GM21723 (cell line): ENCODE data around the gene ASMTL.

Experiments used
- ATAC-seq: cut with Tn5 transposase; IDR thresholded peaks from one replicate; pipeline ENCODE4 v1.9.1; 2021; ENCODE audit warnings: mild to moderate bottlenecking, moderate library complexity; ENCODE audit not compliant: unreplicated experiment

The ASMTL gene

DNA sequence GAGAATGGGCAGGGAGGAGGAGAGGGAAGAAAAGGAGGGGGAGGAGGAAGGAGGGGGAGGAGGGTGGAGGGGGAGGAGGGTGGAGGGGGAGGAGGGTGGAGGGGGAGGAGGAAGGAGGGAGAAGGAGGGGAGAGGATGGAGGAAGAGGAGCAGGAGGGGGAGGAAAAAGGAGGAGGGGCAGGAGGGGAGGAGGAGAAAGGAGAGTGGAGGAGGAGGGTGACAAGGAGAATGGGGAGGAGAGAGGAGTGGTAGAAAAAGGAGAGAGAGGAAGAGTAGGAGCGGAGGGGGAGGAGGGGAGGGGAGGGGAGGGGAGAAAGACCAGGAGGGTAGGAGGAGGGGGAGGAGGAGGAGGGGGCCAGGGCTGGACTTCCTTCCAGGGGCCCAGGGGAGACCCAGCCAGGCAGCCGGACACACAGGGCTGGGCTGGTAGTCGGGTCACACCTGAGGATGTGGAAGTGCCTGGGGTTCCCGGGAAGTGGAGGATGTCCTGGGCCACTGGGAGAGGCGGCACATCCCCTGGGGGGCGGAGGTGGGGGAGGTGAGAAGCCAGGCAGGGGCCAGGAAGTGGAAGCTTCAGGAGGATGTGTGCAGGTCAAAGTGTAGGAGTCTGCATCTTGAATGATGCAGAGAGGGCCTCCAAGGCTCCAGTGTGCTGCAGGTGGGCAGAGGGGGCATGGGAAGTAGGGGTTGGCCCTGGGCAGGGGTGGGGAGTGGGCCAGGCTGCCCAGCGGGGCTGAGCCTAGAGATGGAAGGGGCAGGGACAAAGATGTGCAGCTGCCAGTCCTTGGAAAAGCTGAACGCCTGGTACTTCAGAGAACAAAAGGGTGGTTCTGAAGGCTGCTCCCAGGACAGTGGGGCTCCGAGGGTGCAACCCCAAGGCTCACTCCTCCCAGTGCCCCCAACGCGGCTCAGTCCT lies 97.3 kb downstream of the ASMTL start:
- ATAC-seq: no peak

DNA sequence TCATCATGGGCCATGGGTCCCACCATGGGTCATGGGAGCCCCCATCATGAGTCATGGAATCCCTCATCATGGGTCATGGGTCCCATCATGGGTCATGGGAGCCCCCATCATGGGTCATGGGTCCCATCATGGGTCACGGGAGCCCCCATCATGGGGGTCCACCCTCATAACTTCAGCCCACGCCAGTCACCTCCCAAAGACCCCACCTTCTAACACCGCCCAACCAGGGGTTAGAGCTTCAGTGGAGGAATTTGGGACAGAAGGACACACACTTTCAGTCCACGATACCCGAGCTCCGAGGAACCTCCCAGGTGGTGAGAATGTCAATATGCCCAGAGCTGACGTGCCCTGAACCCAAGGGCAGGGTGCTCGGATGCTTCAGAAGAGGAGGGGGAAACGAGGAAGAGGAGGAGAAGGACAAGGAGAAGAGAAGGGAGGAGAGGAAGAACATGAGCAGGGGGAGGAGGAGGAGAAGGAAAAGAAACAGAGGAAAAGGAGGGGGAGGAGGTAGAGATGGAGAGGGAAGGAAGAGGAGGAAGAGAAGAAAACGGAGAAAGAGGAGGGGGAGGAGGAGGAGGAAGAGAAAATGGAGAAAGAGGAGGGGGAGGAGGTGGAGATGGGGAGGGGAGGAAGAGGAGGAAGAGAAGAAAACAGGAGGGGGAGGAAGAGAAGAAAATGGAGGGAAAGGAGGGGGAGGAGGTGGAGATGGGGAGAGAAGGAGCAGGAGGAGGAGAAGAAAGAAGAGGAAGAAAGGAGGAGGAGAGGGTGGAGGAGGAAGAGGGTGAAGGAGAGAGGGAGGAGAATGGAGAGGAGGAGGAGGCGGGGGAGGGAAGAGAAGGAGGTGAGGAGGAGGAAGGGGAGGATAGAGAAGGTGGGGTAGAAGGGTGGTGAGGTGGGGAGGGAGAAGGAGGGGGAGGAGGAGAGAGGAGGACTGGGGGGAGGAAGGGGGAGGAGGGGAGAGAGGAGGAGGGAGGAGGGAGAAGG lies 98.4 kb downstream of the ASMTL start:
- ATAC-seq: no peak
